A549 (cell line): ENCODE results near the gene COL15A1. TPM values are rescaled to one million over a fixed set of nuclear protein-coding genes. Genes with fewer than 3 reads are reported as not detected.

Experiments
- ATAC-seq, 2 experiments: fragments of 200-7000 bp in 1 of 2; fragments of >200 bp in 1 of 2; cut with Nextera tagmentation in 1 of 2; cut with Tn5 transposase in 1 of 2; 3 replicates each; pipeline versions ENCODE4 v1.8.0 to v1.9.1; 2018 to 2020; ENCODE audit warnings: mild to moderate bottlenecking in 1 of 2, moderate library complexity in 1 of 2
- CTCF ChIA-PET: fragments of 300-600 bp; sonication (Branson Sonifier 250); formaldehyde crosslinking; extraction: SDS; loops from one replicate; lab custom pipeline; 2021; ENCODE audit warnings: antibody characterized with exemption, inconsistent platforms; lab: Yijun Ruan, JAX
- POLR2A ChIA-PET: fragments of 350-600 bp; formaldehyde crosslinking; extraction: SDS; loops from one replicate; lab custom pipeline; 2021; ENCODE audit warnings: antibody characterized with exemption, inconsistent platforms; lab: Yijun Ruan, JAX
- DNase-seq, 2 experiments: peaks; one replicate each; pipeline versions ENCODE4 v3.0.0 to v3.0.0-alpha.2; 2011 to 2016; ENCODE audit warnings: low read depth in 1 of 2, low spot score in 1 of 2
- FAIRE-seq: peaks from 2 replicates; lab custom pipeline; 2011; peaks lifted over from hg19 to GRCh38; lab: Jason Lieb, UNC
- H3K27ac ChIP-seq, 2 experiments: fragments of >200 bp; sonication (Bioruptor Twin); formaldehyde crosslinking; 3 replicates each; pipeline ENCODE4 v1.5.1; 2016 to 2017
- H3K4me1 ChIP-seq: fragments of >200 bp; sonication (Bioruptor Twin); formaldehyde crosslinking; 3 replicates; pipeline ENCODE4 v1.6.1; 2016
- H3K4me2 ChIP-seq: fragments of >200 bp; sonication (Bioruptor Twin); formaldehyde crosslinking; 3 replicates; pipeline ENCODE4 v1.6.1; 2016
- H3K4me3 ChIP-seq: fragments of >200 bp; sonication (Bioruptor Twin); formaldehyde crosslinking; 3 replicates; pipeline ENCODE4 v1.5.1; 2016
- H3K9me3 ChIP-seq: fragments of >200 bp; sonication (Bioruptor Twin); formaldehyde crosslinking; 3 replicates; pipeline ENCODE4 v1.6.1; 2016
- CHD2 ChIP-seq: fragments of 150-350 bp; IDR thresholded peaks from 2 replicates; pipeline ENCODE4 v1.6.1; 2014; ENCODE audit warnings: low read length; ENCODE audit not compliant: partially characterized antibody
- CHD4 ChIP-seq: fragments of 200-600 bp; sonication (generic); IDR thresholded peaks from 2 replicates; pipeline ENCODE4 v1.6.1; 2016; ENCODE audit warnings: antibody characterized with exemption, mild to moderate bottlenecking, borderline replicate concordance
- ESRRA ChIP-seq: fragments of 150-350 bp; IDR thresholded peaks from 2 replicates; pipeline ENCODE4 v1.6.1; 2014; ENCODE audit warnings: mild to moderate bottlenecking, low read length, borderline replicate concordance
- FOSL2 ChIP-seq, 2 experiments: fragments of 450-650 bp in 1 of 2; fragments of >200 bp in 1 of 2; sonication (Bioruptor Twin) in 1 of 2; formaldehyde crosslinking; IDR thresholded peaks; 2 replicates each; pipeline versions ENCODE4 v1.5.0 to v1.6.1; 2016 to 2020; ENCODE audit warnings: mild to moderate bottlenecking in 1 of 2, moderate library complexity in 1 of 2
- HDAC2 ChIP-seq: fragments of 200-600 bp; sonication (generic); IDR thresholded peaks from 2 replicates; pipeline ENCODE4 v1.6.1; 2016
- JUN ChIP-seq, 2 experiments: fragments of >200 bp; sonication (Bioruptor Twin); formaldehyde crosslinking; IDR thresholded peaks; 2 replicates in 1 of 2; 3 replicates in 1 of 2; pipeline ENCODE4 v1.6.1; 2016 to 2017
- MAFK ChIP-seq: fragments of 450-650 bp; IDR thresholded peaks from 2 replicates; pipeline ENCODE4 v1.6.1; 2014; ENCODE audit not compliant: partially characterized antibody
- MAZ ChIP-seq: fragments of 150-350 bp; IDR thresholded peaks from 2 replicates; pipeline ENCODE4 v1.6.1; 2014; ENCODE audit warnings: antibody characterized with exemption, low read depth, low read length, borderline replicate concordance
- NR3C1 ChIP-seq: fragments of >200 bp; sonication (Bioruptor Twin); formaldehyde crosslinking; IDR thresholded peaks from 3 replicates; pipeline ENCODE4 v1.6.1; 2017
- PHF8 ChIP-seq: fragments of 200-600 bp; sonication (generic); IDR thresholded peaks from 2 replicates; pipeline ENCODE4 v1.6.1; 2016; ENCODE audit warnings: low read depth, mild to moderate bottlenecking, antibody characterized with exemption, moderate library complexity, borderline replicate concordance
- POLR2A ChIP-seq: IDR thresholded peaks from 2 replicates; pipeline ENCODE4 v1.6.1; 2012; ENCODE audit warnings: mild to moderate bottlenecking, low read length
- RCOR1 ChIP-seq: fragments of 150-350 bp; IDR thresholded peaks from 2 replicates; pipeline ENCODE4 v1.6.1; 2014; ENCODE audit warnings: antibody characterized with exemption, low read length, low read depth
- SMC3 ChIP-seq: fragments of >200 bp; sonication (Bioruptor Twin); formaldehyde crosslinking; IDR thresholded peaks from 3 replicates; pipeline ENCODE4 v1.6.1; 2018; ENCODE audit warnings: inconsistent platforms
- WGBS: methylation state at CpG from one replicate; pipeline ENCODE4 v1.1.6; 2017; ENCODE audit errors: missing lambda C conversion rate; 5-methylcytosine and 5-hydroxymethylcytosine counted together
- polyA plus RNA-seq, 4 experiments: library from polyadenylated mRNA; depleted of rRNA in 3 of 4; stranded (reverse); fragments of >200 nt; fragmentation: RNase III in 1 of 4; extraction: RNeasy Plus Mini Kit Qiagen cat#74134 plus additional on column Dnase treatment in 1 of 4; gene quantifications; 2 replicates in 3 of 4; 3 replicates in 1 of 4; pipeline ENCODE4 v1.2.3, GENCODE V29; 2011 to 2017
- TF ChIP-seq, protein P1 (sequence below): fragments of 250-450 bp; sonication (Bioruptor Pico); IDR thresholded peaks from 2 replicates; pipeline ENCODE4 v1.5.0; 2021; ENCODE audit warnings: mild to moderate bottlenecking, moderate library complexity, borderline replicate concordance
- TF ChIP-seq, protein P2 (sequence below): fragments of >200 bp; sonication (Bioruptor Twin); formaldehyde crosslinking; IDR thresholded peaks from 3 replicates; pipeline ENCODE4 v1.6.1; 2016

The COL15A1 gene
- polyA plus RNA-seq, 2 of the 4 experiments (the other 2 are of a cell fraction): 0.09 to 0.12 TPM

DNA sequence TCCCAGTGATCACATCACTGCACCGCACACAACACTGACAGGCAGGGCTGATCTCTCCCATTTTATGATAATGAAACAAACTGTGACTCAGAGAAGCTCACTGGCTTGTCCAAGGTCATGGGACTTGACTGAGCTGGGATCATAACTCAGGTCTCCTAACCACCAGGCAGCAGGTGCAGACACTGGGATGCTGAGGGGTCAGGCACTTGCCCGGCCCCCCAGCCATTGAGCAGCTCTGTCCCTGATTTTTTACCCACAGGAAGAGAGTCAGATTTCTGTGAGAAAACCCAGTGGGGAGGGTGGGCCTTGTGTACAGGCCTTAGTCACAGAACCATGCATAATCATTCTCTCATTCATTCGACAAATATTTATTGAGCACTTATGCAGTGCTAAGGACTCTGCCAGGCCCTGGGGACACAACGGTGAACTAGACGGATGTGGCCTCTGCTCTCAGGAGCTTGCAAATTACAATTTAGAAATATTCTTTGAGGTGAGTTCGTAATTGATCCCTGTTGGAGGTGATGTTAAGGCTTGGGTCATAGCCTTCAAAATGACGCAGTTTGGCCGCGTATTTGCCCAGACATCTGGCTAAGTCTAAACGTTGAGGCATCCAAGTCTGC, 106.7 kb downstream of the COL15A1 start (continued):
- TF ChIP-seq, protein P1, sequence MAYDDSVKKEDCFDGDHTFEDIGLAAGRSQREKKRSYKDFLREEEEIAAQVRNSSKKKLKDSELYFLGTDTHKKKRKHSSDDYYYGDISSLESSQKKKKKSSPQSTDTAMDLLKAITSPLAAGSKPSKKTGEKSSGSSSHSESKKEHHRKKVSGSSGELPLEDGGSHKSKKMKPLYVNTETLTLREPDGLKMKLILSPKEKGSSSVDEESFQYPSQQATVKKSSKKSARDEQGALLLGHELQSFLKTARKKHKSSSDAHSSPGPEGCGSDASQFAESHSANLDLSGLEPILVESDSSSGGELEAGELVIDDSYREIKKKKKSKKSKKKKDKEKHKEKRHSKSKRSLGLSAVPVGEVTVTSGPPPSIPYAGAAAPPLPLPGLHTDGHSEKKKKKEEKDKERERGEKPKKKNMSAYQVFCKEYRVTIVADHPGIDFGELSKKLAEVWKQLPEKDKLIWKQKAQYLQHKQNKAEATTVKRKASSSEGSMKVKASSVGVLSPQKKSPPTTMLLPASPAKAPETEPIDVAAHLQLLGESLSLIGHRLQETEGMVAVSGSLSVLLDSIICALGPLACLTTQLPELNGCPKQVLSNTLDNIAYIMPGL: no peak
- TF ChIP-seq HDAC2: no peak
- no peak for TF ChIP-seq SMC3
- TF ChIP-seq, protein P2, sequence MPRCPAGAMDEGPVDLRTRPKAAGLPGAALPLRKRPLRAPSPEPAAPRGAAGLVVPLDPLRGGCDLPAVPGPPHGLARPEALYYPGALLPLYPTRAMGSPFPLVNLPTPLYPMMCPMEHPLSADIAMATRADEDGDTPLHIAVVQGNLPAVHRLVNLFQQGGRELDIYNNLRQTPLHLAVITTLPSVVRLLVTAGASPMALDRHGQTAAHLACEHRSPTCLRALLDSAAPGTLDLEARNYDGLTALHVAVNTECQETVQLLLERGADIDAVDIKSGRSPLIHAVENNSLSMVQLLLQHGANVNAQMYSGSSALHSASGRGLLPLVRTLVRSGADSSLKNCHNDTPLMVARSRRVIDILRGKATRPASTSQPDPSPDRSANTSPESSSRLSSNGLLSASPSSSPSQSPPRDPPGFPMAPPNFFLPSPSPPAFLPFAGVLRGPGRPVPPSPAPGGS: no peak
- no peak for TF ChIP-seq CHD4

DNA sequence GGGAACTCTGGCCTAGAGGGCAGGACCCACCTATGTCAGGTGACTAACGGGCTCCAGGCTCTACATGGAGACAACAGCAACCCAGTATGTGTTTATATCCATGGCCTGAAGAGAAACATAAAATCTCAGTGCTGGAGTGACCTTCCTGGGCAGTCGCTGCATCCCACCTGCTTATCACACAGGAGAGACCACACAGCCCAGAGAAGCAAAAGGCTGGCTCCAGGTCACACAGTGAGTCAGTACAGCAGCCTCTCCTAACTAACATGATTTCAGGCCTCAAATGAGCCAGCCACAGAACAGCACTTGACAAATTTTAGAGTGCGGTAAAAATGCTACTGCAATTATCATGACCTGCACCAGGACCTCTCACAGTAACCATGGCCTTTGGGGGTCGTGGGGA, 107.2 kb downstream of the COL15A1 start:
- Histone ChIP-seq H3K27ac (peak overlapping the region in 1 of 2 experiments; percentile 19; a peak in 1 of 6 replicates), H3K4me2 (no peak overlapping the region), H3K4me3 (no peak overlapping the region), H3K4me1 (peaks cover 17% of the 10 kb centered on the region), H3K9me3 (no peaks in the 10 kb centered on the region)
- ChIA-PET POLR2A (interaction anchor here (0.7 kb wide), 1 partner anchor 55 kb away, joined by 3 read pairs; no protein-coding TSS in a partner anchor), CTCF (interaction anchor here (0.9 kb wide), 1 partner anchor 12 kb away, joined by 3 read pairs; no protein-coding TSS in a partner anchor)
- DNase-seq (no peak), ATAC-seq (peak in 1 of 2 experiments; percentile 44; a peak in 3 of 6 replicates), FAIRE-seq (no peak)
- 44% methylated on average over 3 of the region's 4 CpGs for WGBS
- TF ChIP-seq PHF8: no peak
- TF ChIP-seq POLR2A: no peak
- no peak for TF ChIP-seq MAZ
- TF ChIP-seq NR3C1: no peak
- TF ChIP-seq, protein P2: no peak

DNA sequence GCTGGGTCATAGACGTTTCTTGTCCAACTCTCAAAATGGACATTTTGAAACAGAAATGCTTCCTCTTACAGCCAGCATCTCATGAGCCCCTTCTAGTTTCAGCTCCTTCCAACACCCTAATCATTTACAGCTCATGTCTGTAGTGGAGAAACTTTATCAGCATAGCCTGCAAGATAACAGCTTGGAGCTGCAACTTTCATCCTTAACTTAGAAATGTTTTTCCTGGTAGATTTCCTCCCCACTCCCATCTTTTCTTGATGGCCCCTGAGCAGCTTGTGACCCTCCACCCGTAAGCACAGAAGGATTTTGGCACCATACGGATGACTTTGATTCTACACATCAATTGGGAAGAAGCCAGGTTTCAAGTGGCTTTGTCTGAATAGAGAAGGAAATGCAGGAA, 107.7 kb downstream of the COL15A1 start:
- peaks cover 17% of the 10 kb centered on the region for H3K4me1 ChIP-seq
- 50% methylated on average over 3 of the region's 3 CpGs for WGBS
- CTCF ChIA-PET: interaction anchor here (0.8 to 2.4 kb wide), 2 partner anchors 53 to 55 kb away, joined by 3 to 8 read pairs; no protein-coding TSS in a partner anchor
- POLR2A ChIA-PET: interaction anchor here (0.7 kb wide), 1 partner anchor 54 kb away, joined by 3 read pairs; no protein-coding TSS in a partner anchor
- FAIRE-seq (no peak), ATAC-seq (no peak), DNase-seq (no peak)
- peak overlapping the region in 1 of 2 experiments; percentile 19; a peak in 1 of 6 replicates for H3K27ac ChIP-seq
- H3K4me3 ChIP-seq: no peak overlapping the region
- TF ChIP-seq MAFK: no peak
- no peak overlapping the region for H3K4me2 ChIP-seq
- no peaks in the 10 kb centered on the region for H3K9me3 ChIP-seq

DNA sequence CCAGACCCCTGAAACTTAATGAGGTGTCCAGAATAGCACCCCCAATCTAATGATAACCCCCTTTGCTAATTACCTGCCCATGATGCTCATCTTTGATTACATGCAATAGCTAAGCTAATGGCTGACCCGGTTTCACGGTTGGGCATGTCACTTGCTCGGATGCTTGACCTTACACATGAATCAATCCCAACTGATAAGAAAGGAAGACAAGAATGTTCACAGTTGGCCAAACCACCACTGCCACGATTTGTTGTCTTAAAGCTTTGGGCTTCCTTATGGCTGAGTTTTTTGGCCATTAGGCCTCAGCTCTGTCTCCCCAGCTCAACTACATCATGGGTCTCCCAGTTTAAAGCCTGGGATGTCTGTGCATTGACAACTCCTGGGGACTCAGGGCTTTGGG, 108.1 kb downstream of the COL15A1 start:
- CTCF ChIA-PET: interaction anchor here (0.6 to 2.4 kb wide), 6 partner anchors 11 to 55 kb away, joined by 3 to 8 read pairs (median 3); no protein-coding TSS in a partner anchor
- ATAC-seq (no peak), DNase-seq (no peak), FAIRE-seq (no peak)
- WGBS: 77% methylated on average over 4 of the region's 4 CpGs
- H3K9me3 ChIP-seq: no peaks in the 10 kb centered on the region
- H3K4me1 ChIP-seq: peaks cover 17% of the 10 kb centered on the region
- H3K27ac ChIP-seq: no peak overlapping the region
- no peak overlapping the region for H3K4me2 ChIP-seq
- H3K4me3 ChIP-seq: no peak overlapping the region
- POLR2A ChIA-PET: interaction anchor here (0.7 kb wide), 1 partner anchor 54 kb away, joined by 3 read pairs; no protein-coding TSS in a partner anchor
- TF ChIP-seq HDAC2 (no peak), NR3C1 (no peak), MAFK (no peak), ESRRA (no peak), POLR2A (no peak), RCOR1 (no peak), PHF8 (no peak), JUN (IDR thresholded peaks at IDR 0.05) (no peak), FOSL2 (IDR thresholded peaks at IDR 0.05) (no peak), FOSL2 (CRISPR knock-in tag; IDR thresholded peaks at IDR 0.05) (no peak), CHD2 (no peak)
